Measurements from ENCODE around the gene TRIM2.

GRCh38 chr4:153327247-153327646 is 123.0 kb downstream of the TRIM2 start:
- TF ChIP-seq CTCF (IDR thresholded peaks at IDR 0.05), result no peak
- TF ChIP-seq POLR2A (IDR thresholded peaks at IDR 0.05), result no peak
- no peak for TF ChIP-seq POLR2AphosphoS5 (IDR thresholded peaks at IDR 0.05; ENCODE audit: insufficient read depth in 1 of 2, low read depth in 1 of 2)

Measured in vagina (tissue), 2 donors.